H1 (cell line): ENCODE results near the gene CFAP97D2. TPM values are rescaled to one million over a fixed set of nuclear protein-coding genes. Genes with fewer than 3 reads are reported as not detected.

ENCODE experiments used
- CTCF ChIA-PET: fragments of 300-600 bp; sonication (Branson Sonifier 250); formaldehyde crosslinking; loops from one replicate; lab custom pipeline; 2021; ENCODE audit not compliant: partially characterized antibody; lab: Charles Lee
- POLR2A ChIA-PET: fragments of 300-600 bp; sonication (Branson Sonifier 250); formaldehyde crosslinking; loops from one replicate; lab custom pipeline; 2021; ENCODE audit warnings: inconsistent platforms; ENCODE audit not compliant: partially characterized antibody; lab: Charles Lee
- DNase-seq, 2 experiments: peaks; one replicate each; pipeline versions ENCODE4 v3.0.0 to v3.0.0-alpha.2; 2010 to 2022; ENCODE audit warnings: low spot score in 2 of 2, low read depth in 1 of 2, mixed read lengths in 1 of 2
- FAIRE-seq: peaks from 2 replicates; lab custom pipeline; 2011; peaks lifted over from hg19 to GRCh38; lab: Jason Lieb, UNC
- H2AFZ ChIP-seq: 2 replicates; pipeline ENCODE4 v1.8.1; 2012; ENCODE audit warnings: low read length, inconsistent platforms
- H2AK5ac ChIP-seq: 2 replicates; pipeline ENCODE4 v1.6.1; 2013; ENCODE audit warnings: low read depth, low read length
- H2BK120ac ChIP-seq: replicated peaks from 2 replicates; pipeline ENCODE3; 2013; ENCODE audit warnings: low read depth, low read length, inconsistent platforms
- H2BK12ac ChIP-seq: 2 replicates; pipeline ENCODE4 v1.6.1; 2013; ENCODE audit warnings: low read depth, low read length
- H2BK15ac ChIP-seq: 2 replicates; pipeline ENCODE4 v1.6.1; 2013; ENCODE audit warnings: low read length
- H2BK20ac ChIP-seq: 2 replicates; pipeline ENCODE4 v1.6.1; 2013; ENCODE audit warnings: low read length
- H2BK5ac ChIP-seq: 2 replicates; pipeline ENCODE4 v1.6.1; 2013; ENCODE audit warnings: low read depth, low read length
- H3K14ac ChIP-seq: 2 replicates; pipeline ENCODE4 v1.6.1; 2013; ENCODE audit warnings: inconsistent platforms; ENCODE audit not compliant: insufficient read length
- H3K18ac ChIP-seq: 2 replicates; pipeline ENCODE4 v1.6.1; 2013; ENCODE audit warnings: low read length; ENCODE audit errors: extremely low read depth
- H3K23ac ChIP-seq: 2 replicates; pipeline ENCODE4 v1.6.1; 2013; ENCODE audit warnings: inconsistent platforms; ENCODE audit not compliant: insufficient read length
- H3K23me2 ChIP-seq: 2 replicates; pipeline ENCODE4 v1.6.1; 2013; ENCODE audit warnings: low read depth, low read length
- H3K27ac ChIP-seq: 2 replicates; pipeline ENCODE4 v1.6.1; 2011; ENCODE audit warnings: low read depth, low read length, inconsistent platforms
- H3K27me3 ChIP-seq, 4 experiments: replicated peaks in 1 of 4; 1 replicate in 1 of 4; 2 replicates in 3 of 4; pipeline versions ENCODE4 v1.6.1 to v1.8.1; 2011 to 2013; ENCODE audit warnings: low read length in 3 of 4, mild to moderate bottlenecking in 3 of 4, inconsistent platforms in 2 of 4, mixed read lengths in 2 of 4, moderate library complexity in 1 of 4; ENCODE audit not compliant: control insufficient read depth in 3 of 4, insufficient read depth in 3 of 4; ENCODE audit errors: extremely low read depth in 1 of 4
- H3K36me3 ChIP-seq, 4 experiments: 2 replicates each; pipeline versions ENCODE4 v1.6.1 to v1.8.1; 2011 to 2013; ENCODE audit warnings: mild to moderate bottlenecking in 4 of 4, low read length in 3 of 4, moderate library complexity in 2 of 4, control low read depth in 1 of 4, inconsistent platforms in 1 of 4; ENCODE audit not compliant: insufficient read depth in 4 of 4, control insufficient read depth in 2 of 4
- H3K4ac ChIP-seq: replicated peaks from 2 replicates; pipeline ENCODE3; 2013; ENCODE audit warnings: low read length, low read depth, mixed read lengths, inconsistent platforms; ENCODE audit not compliant: insufficient read length
- H3K4me1 ChIP-seq, 4 experiments: replicated peaks in 1 of 4; 1 replicate in 1 of 4; 2 replicates in 3 of 4; pipeline versions ENCODE4 v1.6.1 to v1.8.1; 2011 to 2013; ENCODE audit warnings: low read length in 3 of 4, inconsistent platforms in 2 of 4, mixed read lengths in 1 of 4; ENCODE audit not compliant: insufficient read depth in 4 of 4, control insufficient read depth in 3 of 4
- H3K4me2 ChIP-seq, 2 experiments: 2 replicates each; pipeline versions ENCODE4 v1.6.1 to v1.8.1; 2011 to 2013; ENCODE audit warnings: low read depth in 2 of 2, low read length in 2 of 2, control low read depth in 1 of 2, inconsistent platforms in 1 of 2, mild to moderate bottlenecking in 1 of 2; ENCODE audit not compliant: insufficient read depth in 1 of 2
- H3K4me3 ChIP-seq, 4 experiments: fragments of 200-600, 300-600 bp in 1 of 4; sonication (generic), shearing (Covaris generic), sonication (Bioruptor Twin) in 1 of 4; 2 replicates each; pipeline versions ENCODE4 v1.5.1 to v1.8.1; 2011 to 2016; ENCODE audit warnings: low read length in 4 of 4, low read depth in 3 of 4, control low read depth in 2 of 4, inconsistent platforms in 2 of 4, mild to moderate bottlenecking in 2 of 4, mixed read lengths in 1 of 4, moderate library complexity in 1 of 4; ENCODE audit not compliant: insufficient read depth in 2 of 4; ENCODE audit errors: extremely low read depth in 1 of 4
- H3K56ac ChIP-seq: replicated peaks from 2 replicates; pipeline ENCODE3; 2013; ENCODE audit warnings: low read depth, mild to moderate bottlenecking, mixed read lengths, low read length, inconsistent platforms; ENCODE audit not compliant: insufficient read length
- H3K79me1 ChIP-seq: 2 replicates; pipeline ENCODE4 v1.6.1; 2013; ENCODE audit warnings: low read depth, low read length, control low read depth
- H3K79me2 ChIP-seq, 2 experiments: 2 replicates each; pipeline versions ENCODE4 v1.6.1 to v1.8.1; 2012 to 2013; ENCODE audit warnings: low read length in 2 of 2, mild to moderate bottlenecking in 2 of 2, inconsistent platforms in 1 of 2; ENCODE audit not compliant: insufficient read depth in 2 of 2, control insufficient read depth in 1 of 2
- H3K9ac ChIP-seq, 4 experiments: replicated peaks in 1 of 4; 1 replicate in 1 of 4; 2 replicates in 3 of 4; pipeline versions ENCODE4 v1.6.1 to v1.8.1; 2011 to 2013; ENCODE audit warnings: low read depth in 3 of 4, low read length in 3 of 4, control low read depth in 2 of 4, mild to moderate bottlenecking in 2 of 4, moderate library complexity in 2 of 4, inconsistent platforms in 1 of 4; ENCODE audit errors: extremely low read depth in 1 of 4
- H3K9me3 ChIP-seq, 2 experiments: 2 replicates each; pipeline versions ENCODE4 v1.6.1 to v1.8.1; 2012 to 2013; ENCODE audit warnings: mild to moderate bottlenecking in 2 of 2, moderate library complexity in 2 of 2, control low read depth in 1 of 2, inconsistent platforms in 1 of 2, low read depth in 1 of 2, low read length in 1 of 2, mixed read lengths in 1 of 2; ENCODE audit not compliant: insufficient read depth in 2 of 2
- H4K20me1 ChIP-seq, 2 experiments: replicated peaks in 1 of 2; 2 replicates each; pipeline versions ENCODE3 to v1.8.1; 2011 to 2013; ENCODE audit warnings: inconsistent platforms in 2 of 2, low read length in 2 of 2, mild to moderate bottlenecking in 1 of 2; ENCODE audit not compliant: insufficient read depth in 2 of 2, control insufficient read depth in 1 of 2
- H4K5ac ChIP-seq: 2 replicates; pipeline ENCODE4 v1.6.1; 2013; ENCODE audit warnings: low read length, low read depth, mixed read lengths, inconsistent platforms; ENCODE audit not compliant: insufficient read length
- H4K8ac ChIP-seq: 2 replicates; pipeline ENCODE4 v1.8.0; 2013; ENCODE audit warnings: mild to moderate bottlenecking, moderate library complexity, low read length, inconsistent platforms; ENCODE audit not compliant: insufficient read depth; ENCODE audit errors: extremely low read depth
- H4K91ac ChIP-seq: replicated peaks from 2 replicates; pipeline ENCODE3; 2013; ENCODE audit warnings: low read length, mixed read lengths, inconsistent platforms; ENCODE audit not compliant: insufficient read length
- ATF2 ChIP-seq: IDR thresholded peaks from 2 replicates; pipeline ENCODE4 v1.6.1; 2012; ENCODE audit warnings: low read length, inconsistent platforms
- E2F6 ChIP-seq: IDR thresholded peaks from 2 replicates; pipeline ENCODE4 v1.6.1; 2012; ENCODE audit warnings: inconsistent platforms
- EP300 ChIP-seq, 2 experiments: IDR thresholded peaks; 1 replicate in 1 of 2; 2 replicates in 1 of 2; pipeline ENCODE4 v1.6.1; 2011 to 2012; ENCODE audit warnings: low read depth in 2 of 2, low read length in 2 of 2, mild to moderate bottlenecking in 2 of 2, borderline replicate concordance in 1 of 2, inconsistent platforms in 1 of 2, moderate library complexity in 1 of 2
- JUN ChIP-seq: IDR thresholded peaks from 2 replicates; pipeline ENCODE4 v1.6.1; 2011; ENCODE audit warnings: low read depth, mild to moderate bottlenecking, improper control_type of control experiment, low read length
- JUND ChIP-seq: IDR thresholded peaks from 2 replicates; pipeline ENCODE4 v1.6.1; 2011; ENCODE audit warnings: mild to moderate bottlenecking, improper control_type of control experiment, low read length
- NANOG ChIP-seq: IDR thresholded peaks from 2 replicates; pipeline ENCODE4 v1.6.1; 2011; ENCODE audit warnings: low read length, low read depth, mild to moderate bottlenecking, inconsistent platforms; ENCODE audit not compliant: insufficient read depth, poor library complexity, severe bottlenecking
- RXRA ChIP-seq: IDR thresholded peaks from 2 replicates; pipeline ENCODE4 v1.6.1; 2011; ENCODE audit warnings: low read depth, mild to moderate bottlenecking, low read length, moderate library complexity; ENCODE audit not compliant: insufficient read depth
- SAP30 ChIP-seq: fragments of 300-600 bp; sonication (generic); IDR thresholded peaks from 2 replicates; pipeline ENCODE4 v1.7.1; 2012; ENCODE audit warnings: low read length, moderate library complexity, mild to moderate bottlenecking, inconsistent platforms; ENCODE audit not compliant: insufficient read depth, insufficient replicate concordance
- TAF1 ChIP-seq: IDR thresholded peaks from 2 replicates; pipeline ENCODE4 v1.6.1; 2011; ENCODE audit warnings: mild to moderate bottlenecking, low read depth, low read length
- WGBS, 2 experiments: shearing (Covaris generic) in 1 of 2; methylation state at CpG; one replicate each; pipeline versions ENCODE4 v1.1.6 to v1.1.7; 2013 to 2015; ENCODE audit warnings: low lambda C conversion rate in 2 of 2, mixed read lengths in 2 of 2, inconsistent platforms in 1 of 2, low coverage in 1 of 2, missing lambda C conversion rate in 1 of 2; ENCODE audit not compliant: insufficient replicate concordance in 2 of 2, insufficient coverage in 1 of 2, insufficient read length in 1 of 2; ENCODE audit errors: extremely low coverage in 1 of 2, missing lambda C conversion rate in 1 of 2; 5-methylcytosine and 5-hydroxymethylcytosine counted together
- polyA plus RNA-seq, 7 experiments: library from polyadenylated mRNA; depleted of rRNA in 3 of 7; stranded (reverse) in 5 of 7; unstranded in 2 of 7; fragments of >200 nt in 5 of 7; fragments of 200-250 nt in 2 of 7; gene quantifications; 1 replicate in 5 of 7; 2 replicates in 1 of 7; 4 replicates in 1 of 7; pipeline versions ENCODE4 v1.2.1 to v1.2.3, GENCODE V29; 2011 to 2013; ENCODE audit warnings: missing spikeins in 2 of 7, mixed read lengths in 2 of 7
- total RNA-seq: library from RNA; stranded (reverse); fragmentation: NEBNext Ultra II Directional; extraction: Animal tissue kit (Norgen Biotek cat#: 25700); gene quantifications from 2 replicates; pipeline ENCODE4 v1.2.1, GENCODE V29; 2021

The CFAP97D2 gene
- total and polyA plus RNA-seq, 2 of the 8 experiments (the other 6 are each of a cell fraction or from before 2014, with no cell fraction given), result not detected

- H3K9me3 ChIP-seq, result no peaks in the 10 kb centered on the region
- no peak overlapping the region for H3K4ac ChIP-seq
- no peak overlapping the region for H2BK20ac ChIP-seq
- H2BK120ac ChIP-seq, result no peak overlapping the region
- H3K9ac ChIP-seq, result no peak overlapping the region
- no peaks in the 10 kb centered on the region for H3K4me1 ChIP-seq
- no peak for DNase-seq
- no peak overlapping the region for H3K23ac ChIP-seq
- no peaks in the 10 kb centered on the region for H3K79me1 ChIP-seq
- POLR2A ChIA-PET, result interaction anchor here (1.3 kb wide), 1 partner anchor 14 kb away, joined by 3 read pairs; the partner anchor contains the start of gene CFAP97D2
- peaks cover 0 to 2% (median 0%) of the 10 kb centered on the region in 4 experiments; a peak in 1 of 7 replicates for H3K27me3 ChIP-seq
- no peak overlapping the region for H2AFZ ChIP-seq
- H3K36me3 ChIP-seq, result no peaks in the 10 kb centered on the region
- WGBS, 2 experiments, result 86% methylated on average over 26 of the region's 26 CpGs; no CpG with 5 or more reads in 1 of the 2 experiments
- H4K5ac ChIP-seq, result no peak overlapping the region
- no peak overlapping the region for H2BK12ac ChIP-seq
- H2BK5ac ChIP-seq, result no peak overlapping the region
- H3K56ac ChIP-seq, result no peak overlapping the region
- no peak overlapping the region for H4K91ac ChIP-seq
- no peaks in the 10 kb centered on the region for H4K20me1 ChIP-seq
- FAIRE-seq, result no peak
- no peak overlapping the region for H3K27ac ChIP-seq
- H4K8ac ChIP-seq, result no peak overlapping the region
- no peak overlapping the region for H2BK15ac ChIP-seq
- CTCF ChIA-PET, result interaction anchor here (1.3 to 2.0 kb wide), 4 partner anchors 14 to 60 kb away, joined by 3 to 5 read pairs (median 4); partner anchors contain the start of gene CFAP97D2
- H3K79me2 ChIP-seq, result no peaks in the 10 kb centered on the region
- H3K14ac ChIP-seq, result no peak overlapping the region
- no peaks in the 10 kb centered on the region for H3K23me2 ChIP-seq
- no peak overlapping the region for H3K18ac ChIP-seq
- no peak overlapping the region for H3K4me2 ChIP-seq
- no peak overlapping the region for H3K4me3 ChIP-seq
- H2AK5ac ChIP-seq, result no peak overlapping the region; the same call in 1 of the 2 replicates
- TF ChIP-seq TAF1 (no peak), RXRA (no peak), JUN (no peak), JUND (no peak), E2F6 (no peak), EP300 (IDR thresholded peaks at IDR 0.05; ENCODE audit: borderline replicate concordance in 1 of 2, low read depth in 2 of 2, low read length in 2 of 2) (no peak), SAP30 (no peak), NANOG (no peak), ATF2 (no peak)
These were observed 14.2 kb upstream of the CFAP97D2 start for GRCh38 chr13:114164681-114165429.
